PC-3 (cell line): Measurements from ENCODE around the gene DOC2B. TPM values are rescaled to one million over a fixed set of nuclear protein-coding genes. Genes with fewer than 3 reads are reported as not detected.

Experiments
- ATAC-seq: fragments of 200-7000 bp; cut with Tn5 transposase; 2 replicates; pipeline ENCODE4 v1.9.1; 2020; ENCODE audit warnings: mild to moderate bottlenecking, moderate library complexity
- BruUV-seq: library from RNA; stranded (reverse); fragments of 400-500 nt; replicated peaks from 2 replicates; lab custom pipeline; 2021; lab: Mats Ljungman, UMichigan
- CTCF ChIA-PET: fragments of 300-600 bp; sonication (Branson Sonifier 250); formaldehyde crosslinking; loops from one replicate; lab custom pipeline; 2022; ENCODE audit warnings: antibody characterized with exemption; lab: Charles Lee
- POLR2A ChIA-PET: fragments of 300-600 bp; sonication (Branson Sonifier 250); formaldehyde crosslinking; loops from one replicate; lab custom pipeline; 2022; ENCODE audit warnings: antibody characterized with exemption; ENCODE audit not compliant: unreplicated experiment; lab: Charles Lee
- DNase-seq: peaks from one replicate; pipeline ENCODE4 v3.0.0-alpha.2; 2015
- H2AFZ ChIP-seq: fragments of 300-600 bp; sonication (generic); 2 replicates; pipeline ENCODE4 v1.6.0; 2016; ENCODE audit warnings: antibody characterized with exemption, low read length
- H3F3A ChIP-seq: fragments of 300-600 bp; sonication (generic); one replicate; pipeline ENCODE4 v1.6.0; 2017; ENCODE audit warnings: antibody characterized with exemption, low read length, control low read depth, mild to moderate bottlenecking; ENCODE audit not compliant: unreplicated experiment
- H3K27ac ChIP-seq: fragments of 300-600 bp; sonication (generic); 2 replicates; pipeline ENCODE4 v1.5.1; 2016; ENCODE audit warnings: mild to moderate bottlenecking, low read length
- H3K27me3 ChIP-seq: fragments of 300-600 bp; sonication (generic); 2 replicates; pipeline ENCODE4 v1.6.1; 2016; ENCODE audit warnings: low read length, mixed read lengths
- H3K36me3 ChIP-seq: fragments of 300-600 bp; sonication (generic); 2 replicates; pipeline ENCODE4 v1.6.1; 2016; ENCODE audit warnings: low read depth, mixed run types, low read length, mixed read lengths
- H3K4me1 ChIP-seq: fragments of 300-600 bp; sonication (generic); 2 replicates; pipeline ENCODE4 v1.5.1; 2016; ENCODE audit warnings: low read length; ENCODE audit not compliant: insufficient read depth
- H3K4me2 ChIP-seq: fragments of 300-600 bp; sonication (generic); 2 replicates; pipeline ENCODE4 v1.6.0; 2016; ENCODE audit warnings: low read length
- H3K4me3 ChIP-seq: fragments of 300-600 bp; sonication (generic); 2 replicates; pipeline ENCODE4 v1.5.1; 2016; ENCODE audit warnings: mild to moderate bottlenecking, low read length, mixed read lengths
- H3K79me2 ChIP-seq: fragments of 300-600 bp; sonication (generic); 2 replicates; pipeline ENCODE4 v1.6.1; 2017; ENCODE audit warnings: low read length, mixed read lengths
- H3K9ac ChIP-seq: fragments of 300-600 bp; sonication (generic); 2 replicates; pipeline ENCODE4 v1.6.0; 2016; ENCODE audit warnings: mild to moderate bottlenecking, low read length
- H3K9me2 ChIP-seq: fragments of 300-600 bp; sonication (generic); replicated peaks from 2 replicates; pipeline ENCODE4 v1.6.1; 2016; ENCODE audit warnings: mixed run types, low read length, mixed read lengths
- H3K9me3 ChIP-seq: fragments of 300-600 bp; sonication (generic); 2 replicates; pipeline ENCODE4 v1.6.1; 2016; ENCODE audit warnings: low read length, mixed read lengths
- H4K20me1 ChIP-seq: fragments of 300-600 bp; sonication (generic); 2 replicates; pipeline ENCODE4 v1.6.1; 2016; ENCODE audit warnings: low read length, mixed read lengths
- EZH2 ChIP-seq: fragments of 300-600 bp; sonication (generic); IDR thresholded peaks from one replicate; pipeline ENCODE4 v1.6.1; 2017; ENCODE audit warnings: antibody characterized with exemption, mild to moderate bottlenecking, low read length; ENCODE audit not compliant: unreplicated experiment
- EZH2phosphoT487 ChIP-seq: fragments of 300-600 bp; sonication (generic); IDR thresholded peaks from 2 replicates; pipeline ENCODE4 v1.6.1; 2018; ENCODE audit warnings: mild to moderate bottlenecking, antibody characterized with exemption, low read length, borderline replicate concordance
- intact Hi-C: fragments of 100-400 bp; cut with micrococcal nuclease; formaldehyde crosslinking; loops from 2 replicates; pipeline ENCODE4 v1.9.0; 2023
- total RNA-seq: library from RNA; depleted of rRNA; stranded (reverse); fragments of >200 nt; gene quantifications from 2 replicates; pipeline ENCODE4 v1.2.3, GENCODE V29; 2014
- TF ChIP-seq, protein P1 (sequence below): fragments of 300-600 bp; sonication (generic); conservative IDR thresholded peaks from 2 replicates; pipeline ENCODE4 v1.5.1; 2017; ENCODE audit warnings: antibody characterized with exemption, low read depth, mild to moderate bottlenecking, low read length

DOC2B gene
- total RNA-seq, 1 experiment from 2014 or later: 0.69 TPM

DNA sequence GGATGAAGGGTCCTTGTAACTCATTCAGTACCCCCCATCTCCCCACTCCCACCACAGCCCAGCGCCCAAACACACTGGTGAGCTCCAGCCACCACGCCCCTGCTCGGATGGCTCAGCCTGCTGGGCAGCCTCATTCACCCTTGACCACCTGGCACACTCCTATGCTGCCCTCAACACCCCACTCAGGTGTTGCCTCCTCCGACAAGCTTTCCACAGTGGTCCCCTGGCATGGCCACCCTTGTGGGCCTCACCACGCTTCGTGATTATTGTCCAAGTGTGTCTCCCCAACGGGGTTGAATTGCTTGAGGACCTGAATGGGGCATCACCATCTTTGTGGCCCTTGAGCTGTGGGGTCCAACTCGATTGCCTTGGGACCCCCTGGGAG is 12.0 kb upstream of the DOC2B start:
- H3K27me3 ChIP-seq: no peaks in the 10 kb centered on the region
- TF ChIP-seq, protein P1, sequence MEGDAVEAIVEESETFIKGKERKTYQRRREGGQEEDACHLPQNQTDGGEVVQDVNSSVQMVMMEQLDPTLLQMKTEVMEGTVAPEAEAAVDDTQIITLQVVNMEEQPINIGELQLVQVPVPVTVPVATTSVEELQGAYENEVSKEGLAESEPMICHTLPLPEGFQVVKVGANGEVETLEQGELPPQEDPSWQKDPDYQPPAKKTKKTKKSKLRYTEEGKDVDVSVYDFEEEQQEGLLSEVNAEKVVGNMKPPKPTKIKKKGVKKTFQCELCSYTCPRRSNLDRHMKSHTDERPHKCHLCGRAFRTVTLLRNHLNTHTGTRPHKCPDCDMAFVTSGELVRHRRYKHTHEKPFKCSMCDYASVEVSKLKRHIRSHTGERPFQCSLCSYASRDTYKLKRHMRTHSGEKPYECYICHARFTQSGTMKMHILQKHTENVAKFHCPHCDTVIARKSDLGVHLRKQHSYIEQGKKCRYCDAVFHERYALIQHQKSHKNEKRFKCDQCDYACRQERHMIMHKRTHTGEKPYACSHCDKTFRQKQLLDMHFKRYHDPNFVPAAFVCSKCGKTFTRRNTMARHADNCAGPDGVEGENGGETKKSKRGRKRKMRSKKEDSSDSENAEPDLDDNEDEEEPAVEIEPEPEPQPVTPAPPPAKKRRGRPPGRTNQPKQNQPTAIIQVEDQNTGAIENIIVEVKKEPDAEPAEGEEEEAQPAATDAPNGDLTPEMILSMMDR: no peak
- TF ChIP-seq EZH2: no peak
- TF ChIP-seq EZH2phosphoT487: no peak
- no peaks in the 10 kb centered on the region for H3K9me2 ChIP-seq
- BruUV-seq: no TSS peak
- no peak for DNase-seq
- no peaks in the 10 kb centered on the region for H3F3A ChIP-seq
- no peak overlapping the region for H3K4me3 ChIP-seq
- no peak for ATAC-seq
- H3K79me2 ChIP-seq: no peaks in the 10 kb centered on the region
- intact Hi-C loops: no loop called here
- CTCF ChIA-PET: no interaction called here
- no peak overlapping the region for H3K27ac ChIP-seq
- no peak overlapping the region for H3K4me2 ChIP-seq
- H3K36me3 ChIP-seq: no peaks in the 10 kb centered on the region
- no peaks in the 10 kb centered on the region for H3K4me1 ChIP-seq
- H3K9ac ChIP-seq: no peak overlapping the region
- no peak overlapping the region for H2AFZ ChIP-seq
- POLR2A ChIA-PET: no interaction called here
- H3K9me3 ChIP-seq: no peaks in the 10 kb centered on the region
- H4K20me1 ChIP-seq: no peaks in the 10 kb centered on the region

DNA sequence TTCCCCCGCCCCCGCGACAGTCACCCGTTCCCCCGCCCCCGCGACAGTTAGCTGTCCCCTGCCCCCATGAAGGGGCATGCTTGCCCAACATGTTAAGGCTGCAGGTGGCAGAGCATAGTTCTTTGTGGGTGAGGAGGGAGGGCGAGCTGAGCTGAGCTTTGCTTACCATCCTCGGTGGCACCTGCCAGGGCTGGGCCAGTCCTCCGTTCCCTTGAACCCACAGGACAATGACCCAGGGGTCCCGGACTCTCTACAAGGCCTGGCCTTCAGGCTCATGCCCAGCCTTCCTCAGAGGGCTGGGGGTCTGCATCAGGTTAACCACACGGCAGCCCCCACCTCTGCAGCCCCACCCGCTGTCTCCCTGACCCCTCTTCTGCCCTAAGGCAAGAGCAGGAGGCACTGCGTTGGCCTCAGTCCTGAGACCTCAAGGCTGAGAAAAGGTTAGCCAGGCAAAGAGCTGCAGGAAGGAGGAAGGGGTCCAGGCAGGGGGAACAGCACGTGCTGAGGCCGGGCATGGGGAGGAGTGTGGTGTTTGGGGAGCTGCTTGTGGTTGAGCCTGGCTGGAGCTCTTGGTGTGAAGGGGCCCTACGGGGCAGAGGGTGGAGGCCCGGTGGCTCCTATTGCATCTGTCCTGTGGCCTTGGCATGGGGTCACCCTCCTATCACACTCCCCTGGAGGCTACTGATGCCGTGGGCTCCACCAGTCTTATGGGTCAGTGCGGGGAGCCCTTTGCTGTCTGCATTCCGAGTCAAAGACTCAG is 11.4 kb upstream of the DOC2B start:
- Histone ChIP-seq H3K27ac (no peak overlapping the region), H3K79me2 (no peaks in the 10 kb centered on the region), H3K4me1 (no peaks in the 10 kb centered on the region), H4K20me1 (no peaks in the 10 kb centered on the region), H3K9ac (no peak overlapping the region), H3K27me3 (no peaks in the 10 kb centered on the region), H3K36me3 (no peaks in the 10 kb centered on the region), H3K4me2 (no peak overlapping the region), H3K9me3 (no peaks in the 10 kb centered on the region), H3F3A (no peaks in the 10 kb centered on the region), H3K9me2 (no peaks in the 10 kb centered on the region), H2AFZ (no peak overlapping the region), H3K4me3 (no peak overlapping the region)
- ChIA-PET CTCF (no interaction called here), POLR2A (no interaction called here)
- BruUV-seq: no TSS peak
- DNase-seq (no peak), ATAC-seq (no peak)
- TF ChIP-seq EZH2phosphoT487 (no peak), EZH2 (no peak)
- TF ChIP-seq, protein P1: no peak
- intact Hi-C loops: no loop called here

DNA sequence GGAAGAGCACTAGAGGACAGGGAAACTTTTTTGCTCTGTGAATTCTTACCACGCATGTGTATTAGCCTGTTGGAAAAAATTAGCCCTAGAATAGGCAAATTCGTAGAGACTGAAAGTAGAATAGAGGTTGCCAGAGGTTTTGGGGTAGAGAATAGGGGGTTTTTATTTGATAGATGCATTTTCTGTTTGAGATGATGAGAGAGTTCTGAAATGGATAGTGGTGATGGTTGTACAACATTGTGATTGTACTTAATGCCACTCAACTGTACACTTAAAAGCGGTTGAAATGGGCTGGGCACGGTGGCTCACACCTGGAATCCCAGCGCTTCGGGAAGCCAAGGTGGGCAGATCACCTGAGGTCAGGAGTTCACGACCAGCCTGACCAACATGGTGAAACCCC is 8.0 kb upstream of the DOC2B start:
- no TSS peak for BruUV-seq
- no peaks in the 10 kb centered on the region for H3F3A ChIP-seq
- no peak overlapping the region for H3K27ac ChIP-seq
- no peak for ATAC-seq
- no peaks in the 10 kb centered on the region for H3K9me2 ChIP-seq
- DNase-seq: no peak
- no peak for TF ChIP-seq EZH2phosphoT487
- TF ChIP-seq, protein P1: no peak
- no peak for TF ChIP-seq EZH2
- no peak overlapping the region for H2AFZ ChIP-seq
- H3K4me3 ChIP-seq: no peak overlapping the region
- H3K79me2 ChIP-seq: no peaks in the 10 kb centered on the region
- no peak overlapping the region for H3K4me2 ChIP-seq
- no peaks in the 10 kb centered on the region for H3K4me1 ChIP-seq
- ChIA-PET POLR2A (no interaction called here), CTCF (no interaction called here)
- H3K9ac ChIP-seq: no peak overlapping the region
- intact Hi-C loops: no loop called here
- no peaks in the 10 kb centered on the region for H4K20me1 ChIP-seq
- no peaks in the 10 kb centered on the region for H3K36me3 ChIP-seq
- H3K27me3 ChIP-seq: no peaks in the 10 kb centered on the region
- no peaks in the 10 kb centered on the region for H3K9me3 ChIP-seq
